K562 (cell line): Measurements from ENCODE around the gene RABIF. TPM values are rescaled to one million over a fixed set of nuclear protein-coding genes. Genes with fewer than 3 reads are reported as not detected.

Experiments used
- ATAC-seq: fragments of 200-7000 bp; cut with Tn5 transposase; 3 replicates; pipeline ENCODE4 v1.9.1; 2020; ENCODE audit warnings: moderate library complexity
- Bru-seq: library from RNA; stranded (reverse); fragments of 400-500 nt; gene quantifications from one replicate; lab custom pipeline; 2021; lab: Mats Ljungman, UMichigan
- BruChase-seq, 2 experiments: library from RNA; stranded (reverse); fragments of 400-500 nt; gene quantifications; one replicate each; lab custom pipeline; 2021; lab: Mats Ljungman, UMichigan
- BruUV-seq: library from RNA; stranded (reverse); fragments of 400-500 nt; replicated peaks from 2 replicates; lab custom pipeline; 2021; lab: Mats Ljungman, UMichigan
- CTCF ChIA-PET: fragments of 300-600 bp; formaldehyde crosslinking; extraction: SDS; loops from one replicate; lab custom pipeline; 2021; ENCODE audit warnings: low intra/inter-chr PET ratio; lab: Yijun Ruan, JAX
- POLR2A ChIA-PET: fragments of 300-600, 350-650 bp; sonication (Branson Sonifier 250); formaldehyde crosslinking; extraction: SDS; loops from one replicate; lab custom pipeline; 2021; ENCODE audit warnings: antibody characterized with exemption, inconsistent platforms; lab: Yijun Ruan, JAX
- DNase-seq, 4 experiments: peaks; one replicate each; pipeline versions ENCODE4 v3.0.0 to v3.0.0-alpha.2; 2011 to 2018; ENCODE audit warnings: low spot score in 3 of 4, mixed read lengths in 3 of 4; ENCODE audit errors: extremely low read depth in 1 of 4
- FAIRE-seq: peaks from 2 replicates; lab custom pipeline; 2011; peaks lifted over from hg19 to GRCh38; lab: Jason Lieb, UNC
- H2AFZ ChIP-seq: 2 replicates; pipeline ENCODE4 v1.6.0; 2011; ENCODE audit warnings: low read depth, low read length, control low read depth, inconsistent platforms
- H3K27ac ChIP-seq: fragments of 200-600 bp; 3 replicates; pipeline ENCODE4 v1.8.0; 2011; ENCODE audit warnings: low read depth, mild to moderate bottlenecking, control low read depth, inconsistent platforms, low read length, moderate library complexity, mixed read lengths; ENCODE audit errors: extremely low read depth
- H3K27me3 ChIP-seq, 2 experiments: fragments of 300-600 bp in 1 of 2; 2 replicates in 1 of 2; 3 replicates in 1 of 2; pipeline versions ENCODE4 v1.6.0 to v1.8.0; 2011; ENCODE audit warnings: inconsistent platforms in 2 of 2, low read length in 2 of 2, mild to moderate bottlenecking in 1 of 2, mixed read lengths in 1 of 2, moderate library complexity in 1 of 2; ENCODE audit not compliant: control insufficient read depth in 2 of 2, insufficient read depth in 2 of 2
- H3K36me3 ChIP-seq: fragments of 300-600 bp; 3 replicates; pipeline ENCODE4 v1.8.0; 2011; ENCODE audit warnings: mild to moderate bottlenecking, low read length, inconsistent platforms; ENCODE audit not compliant: control insufficient read depth, insufficient read depth
- H3K4me1 ChIP-seq, 2 experiments: fragments of 200-600 bp in 1 of 2; replicated peaks in 1 of 2; 2 replicates in 1 of 2; 3 replicates in 1 of 2; pipeline versions ENCODE4 v1.5.1 to v1.8.0; 2011; ENCODE audit warnings: inconsistent platforms in 2 of 2, low read length in 2 of 2, mild to moderate bottlenecking in 1 of 2, mixed read lengths in 1 of 2, moderate library complexity in 1 of 2; ENCODE audit not compliant: control insufficient read depth in 2 of 2, insufficient read depth in 2 of 2
- H3K4me2 ChIP-seq: 2 replicates; pipeline ENCODE4 v1.6.1; 2011; ENCODE audit warnings: low read length, control low read depth, inconsistent platforms, mixed read lengths; ENCODE audit not compliant: insufficient read depth
- H3K4me3 ChIP-seq: fragments of 200-600 bp; sonication (generic), shearing (Covaris generic); 2 replicates; pipeline ENCODE4 v1.5.1; 2016; ENCODE audit warnings: control low read depth, inconsistent platforms
- H3K79me2 ChIP-seq: fragments of 200-600 bp; 3 replicates; pipeline ENCODE4 v1.8.0; 2011; ENCODE audit warnings: low read length, inconsistent platforms; ENCODE audit not compliant: control insufficient read depth, insufficient read depth
- H3K9ac ChIP-seq, 2 experiments: 2 replicates each; pipeline versions ENCODE4 v1.6.0 to v1.6.1; 2011; ENCODE audit warnings: low read depth in 2 of 2, low read length in 2 of 2, control low read depth in 1 of 2, inconsistent platforms in 1 of 2, mild to moderate bottlenecking in 1 of 2, mixed read lengths in 1 of 2; ENCODE audit not compliant: insufficient read depth in 1 of 2
- H3K9me1 ChIP-seq: one replicate; pipeline ENCODE4 v1.6.0; 2011; ENCODE audit warnings: inconsistent platforms, mild to moderate bottlenecking, low read length, moderate library complexity; ENCODE audit not compliant: control insufficient read depth, insufficient read depth
- H3K9me3 ChIP-seq: replicated peaks from 2 replicates; pipeline ENCODE4 v1.5.1; 2011; ENCODE audit warnings: low read depth, low read length, inconsistent platforms; ENCODE audit not compliant: control insufficient read depth, insufficient read depth
- H4K20me1 ChIP-seq: replicated peaks from 2 replicates; pipeline ENCODE4 v1.6.1; 2011; ENCODE audit warnings: low read length, inconsistent platforms, mixed read lengths; ENCODE audit not compliant: control insufficient read depth, insufficient read depth
- CTBP1 ChIP-seq: fragments of 450-650 bp; IDR thresholded peaks from 2 replicates; pipeline ENCODE4 v1.6.1; 2016; ENCODE audit warnings: borderline replicate concordance
- FOXK2 ChIP-seq, 2 experiments: fragments of 450-650 bp; IDR thresholded peaks in 1 of 2; conservative IDR thresholded peaks in 1 of 2; 2 replicates each; pipeline ENCODE4 v1.6.1; 2016; ENCODE audit warnings: low read depth in 2 of 2, mild to moderate bottlenecking in 1 of 2
- HNRNPLL ChIP-seq: fragments of 200-400 bp; formaldehyde crosslinking; IDR thresholded peaks from 2 replicates; pipeline ENCODE4 v1.6.1; 2017; ENCODE audit warnings: low read length, low read depth, mild to moderate bottlenecking; ENCODE audit not compliant: poor library complexity, severe bottlenecking
- NCOA1 ChIP-seq: fragments of 450-650 bp; IDR thresholded peaks from 2 replicates; pipeline ENCODE4 v1.6.1; 2016; ENCODE audit warnings: low read depth
- PHF8 ChIP-seq: fragments of 200-600 bp; sonication (generic); IDR thresholded peaks from 2 replicates; pipeline ENCODE4 v1.6.1; 2012; ENCODE audit warnings: mixed run types, mild to moderate bottlenecking, inconsistent platforms, low read length, moderate library complexity, borderline replicate concordance
- POLR2AphosphoS2 ChIP-seq: IDR thresholded peaks from 2 replicates; pipeline ENCODE4 v1.6.1; 2012; ENCODE audit warnings: low read length, improper control_type of control experiment
- SAFB2 ChIP-seq: fragments of 200-400 bp; formaldehyde crosslinking; IDR thresholded peaks from 2 replicates; pipeline ENCODE4 v1.6.1; 2018; ENCODE audit warnings: borderline replicate concordance, low read length, low read depth, moderate library complexity; ENCODE audit not compliant: severe bottlenecking
- ZBTB1 ChIP-seq: sonication (generic); formaldehyde crosslinking; IDR thresholded peaks from 2 replicates; pipeline ENCODE4 v1.8.1; 2023; ENCODE audit warnings: missing genetic modification reagents, low read depth, mild to moderate bottlenecking, borderline replicate concordance
- ZNF436 ChIP-seq: fragments of 250-450, 450-650 bp; sonication (Bioruptor Pico); formaldehyde crosslinking; IDR thresholded peaks from 2 replicates; pipeline ENCODE4 v1.7.0; 2020; ENCODE audit warnings: mild to moderate bottlenecking
- WGBS: fragments of 100-300 bp; shearing (Covaris generic); methylation state at CpG from one replicate; pipeline ENCODE4 v1.1.6; 2016; ENCODE audit warnings: low coverage, mixed read lengths; ENCODE audit not compliant: insufficient coverage; ENCODE audit errors: missing lambda C conversion rate; 5-methylcytosine and 5-hydroxymethylcytosine counted together
- in situ Hi-C: fragments of 300-500 bp; cut with MboI; formaldehyde crosslinking; loops from 4 replicates; pipeline ENCODE4 v1.15.0; 2018; ENCODE audit warnings: inconsistent platforms, mixed read lengths
- intact Hi-C: fragments of 100-400 bp; cut with micrococcal nuclease; formaldehyde crosslinking; loops from 2 replicates; pipeline ENCODE4 v1.14.2; 2022
- long read RNA-seq, 3 experiments: library from polyadenylated mRNA in 2 of 3; library from RNA in 1 of 3; unstranded in 2 of 3; stranded (forward) in 1 of 3; transcript quantifications; one replicate each; pipeline ENCODE4 v2.0.0, GENCODE V29; 2019 to 2022
- polyA minus RNA-seq, 3 experiments: library from RNA; depleted of rRNA, polyadenylated mRNA; stranded (reverse); fragments of >200 nt; gene quantifications; 2 replicates each; pipeline ENCODE4 v1.2.3, GENCODE V29; 2011
- polyA plus RNA-seq, 8 experiments: library from polyadenylated mRNA; depleted of rRNA in 4 of 8; stranded (reverse) in 5 of 8; unstranded in 3 of 8; fragments of >200 nt; fragmentation: Nextera tagmentation in 2 of 8; fragmentation: Illumina TruSeq in 1 of 8; extraction: Ambion mirVana in 2 of 8; extraction: Trizol in 1 of 8; gene quantifications; 2 replicates each; pipeline versions ENCODE4 v1.2.1 to v1.2.3, GENCODE V29; 2011 to 2014; ENCODE audit warnings: inconsistent platforms in 1 of 8, missing spikeins in 1 of 8
- total RNA-seq, 7 experiments: library from RNA; depleted of rRNA in 6 of 7; stranded (reverse); fragments of >200 nt in 6 of 7; fragmentation: Illumina TruSeq in 2 of 7; extraction: Trizol in 2 of 7; gene quantifications; 2 replicates each; pipeline versions ENCODE4 v1.2.1 to v1.2.3, GENCODE V29; 2011 to 2021; ENCODE audit warnings: low replicate concordance in 1 of 7

RABIF gene
- 8.4 and 11.4 TPM in 2 replicates for total RNA-seq (2011; cell fraction: chromatin; rRNA removed; ENCODE audit: low replicate concordance)
- 7.4 and 8.3 TPM in 2 replicates for total RNA-seq (2011; cell fraction: nucleolus; rRNA removed)
- total RNA-seq (2011; cell fraction: nucleoplasm; rRNA removed), result 12.5 and 28.8 TPM in 2 replicates
- total RNA-seq (2014; rRNA removed) (7.4 and 11.4 TPM in 2 replicates), total RNA-seq (2014; rRNA removed; fragmentation: Illumina TruSeq; extraction: Trizol) (8.8 and 9.8 TPM in 2 replicates), total RNA-seq (2015; rRNA removed; fragmentation: Illumina TruSeq; extraction: Trizol) (13.3 and 13.4 TPM in 2 replicates), total RNA-seq (2021) (11.0 and 12.3 TPM in 2 replicates), polyA plus RNA-seq (2011; rRNA removed) (14.9 and 17.1 TPM in 2 replicates), polyA plus RNA-seq (2014; fragmentation: Illumina TruSeq; extraction: Trizol) (17.6 and 20.1 TPM in 2 replicates), polyA plus RNA-seq (2014; fragmentation: Nextera tagmentation; extraction: Ambion mirVana) (10 to 100 TPM in 1 of 2 experiments, 1 to 10 TPM in 1; 8.7 to 10.1 TPM), polyA plus RNA-seq (2014; rRNA removed) (13.8 and 14.3 TPM in 2 replicates), polyA minus RNA-seq (2011; rRNA and poly(A)+ RNA removed) (10.8 and 12.4 TPM in 2 replicates), Bru-seq, nascent RNA (percentile 78 among the genes with signal in this experiment), BruChase-seq, experiment 1, labeled RNA remaining after a 2-hour chase (percentile 69 among the genes with signal in this experiment), BruChase-seq, experiment 2, labeled RNA remaining after a 6-hour chase (percentile 70 among the genes with signal in this experiment)
- 11.9 and 16.6 TPM in 2 replicates for polyA plus RNA-seq (2011; cell fraction: cytosol; rRNA removed)
- 6.4 and 8.5 TPM in 2 replicates for polyA plus RNA-seq (2011; cell fraction: nucleus; rRNA removed)
- polyA plus RNA-seq (2012), result 14.5 and 15.4 TPM in 2 replicates
- 3.1 and 5.5 TPM in 2 replicates for polyA minus RNA-seq (2011; cell fraction: cytosol; rRNA and poly(A)+ RNA removed)
- 3.4 and 5.8 TPM in 2 replicates for polyA minus RNA-seq (2011; cell fraction: nucleus; rRNA and poly(A)+ RNA removed)
- long read RNA-seq, experiment 1, transcript RABIF-201 (2 exons, 2,430 nt), result major isoform, 66 of 79 reads
- long read RNA-seq, experiment 1, partial matches to known transcripts, result 0 of 79 reads
- long read RNA-seq, experiment 1, other reads (novel, unspliced or antisense), result 13 of 79 reads
- long read RNA-seq, experiment 2, transcript RABIF-201 (2 exons, 2,430 nt), result major isoform, 35 of 38 reads
- long read RNA-seq, experiment 2, partial matches to known transcripts, result 0 of 38 reads
- long read RNA-seq, experiment 2, other reads (novel, unspliced or antisense), result 3 of 38 reads
- long read RNA-seq, experiment 3, transcript RABIF-201 (2 exons, 2,430 nt), result major isoform, 35 of 36 reads
- long read RNA-seq, experiment 3, partial matches to known transcripts, result 1 of 36 reads
- long read RNA-seq, experiment 3, other reads (novel, unspliced or antisense), result 0 of 36 reads

GRCh38 chr1:202888531-202889360 lies at the start of gene RABIF:
TSS of gene RABIF (minus strand) at chr1:202889149. CDS start at chr1:202889098, 51 bp downstream.
- Histone ChIP-seq H3K27ac (peak within 1 kb of the TSS; percentile 83), H3K9me3 (no peaks in the 10 kb centered on the region), H2AFZ (peak within 1 kb of the TSS; percentile 96), H4K20me1 (no peaks in the 10 kb centered on the region), H3K27me3 (no peaks in the 10 kb centered on the region), H3K36me3 (peaks cover 37% of the 10 kb centered on the region), H3K79me2 (peaks cover 31% of the 10 kb centered on the region), H3K4me3 (peak within 1 kb of the TSS; percentile 63), H3K9me1 (no peaks in the 10 kb centered on the region), H3K4me2 (peak within 1 kb of the TSS; percentile 77), H3K9ac (peak within 1 kb of the TSS; percentile 78 to 94), H3K4me1 (peaks cover 10 to 24% of the 10 kb centered on the region in 2 experiments)
- in situ Hi-C loops (no loop called here), intact Hi-C loops (loop anchor here (2.0 to 5.0 kb wide), 3 partner anchors 38 to 82 kb away; partner anchors contain the start of genes ADIPOR1 and KLHL12)
- BruUV-seq, result TSS peak; percentile 93
- peak; percentile 98 to 99 (median 99) for DNase-seq
- ChIA-PET POLR2A (interaction anchor here (0.5 to 1.5 kb wide), 14 partner anchors 8 to 150 kb away, joined by 3 to 8 read pairs (median 3); partner anchors contain the start of genes KDM5B and TMEM183A), CTCF (interaction anchor here (0.7 to 1.1 kb wide), 2 partner anchors 80 to 1001 kb away, joined by 3 read pairs; partner anchors contain the start of gene KDM5B)
- peak; percentile 96 for ATAC-seq
- under 1% methylated on average over 76 of the region's 84 CpGs for WGBS
- peak; percentile 82 for FAIRE-seq
- peak; percentile 81 for TF ChIP-seq HNRNPLL
- TF ChIP-seq NCOA1, result no peak
- peak; percentile 85 to 87 for TF ChIP-seq FOXK2 (conservative IDR thresholded peaks at IDR 0.05 in 1 of 2, IDR thresholded peaks at IDR 0.05 in 1 of 2; ENCODE audit: low read depth in 2 of 2)
- no peak for TF ChIP-seq SAFB2
- peak; percentile 97 for TF ChIP-seq CTBP1
- no peak for TF ChIP-seq ZNF436 (CRISPR knock-in tag)
- peak; percentile 100 for TF ChIP-seq PHF8
- no peak; the same call in 1 of the 2 replicates for TF ChIP-seq ZBTB1 (CRISPR knock-in tag)
- TF ChIP-seq POLR2AphosphoS2, result peak; percentile 94
